ENCODE data around the gene METRN.

DNA sequence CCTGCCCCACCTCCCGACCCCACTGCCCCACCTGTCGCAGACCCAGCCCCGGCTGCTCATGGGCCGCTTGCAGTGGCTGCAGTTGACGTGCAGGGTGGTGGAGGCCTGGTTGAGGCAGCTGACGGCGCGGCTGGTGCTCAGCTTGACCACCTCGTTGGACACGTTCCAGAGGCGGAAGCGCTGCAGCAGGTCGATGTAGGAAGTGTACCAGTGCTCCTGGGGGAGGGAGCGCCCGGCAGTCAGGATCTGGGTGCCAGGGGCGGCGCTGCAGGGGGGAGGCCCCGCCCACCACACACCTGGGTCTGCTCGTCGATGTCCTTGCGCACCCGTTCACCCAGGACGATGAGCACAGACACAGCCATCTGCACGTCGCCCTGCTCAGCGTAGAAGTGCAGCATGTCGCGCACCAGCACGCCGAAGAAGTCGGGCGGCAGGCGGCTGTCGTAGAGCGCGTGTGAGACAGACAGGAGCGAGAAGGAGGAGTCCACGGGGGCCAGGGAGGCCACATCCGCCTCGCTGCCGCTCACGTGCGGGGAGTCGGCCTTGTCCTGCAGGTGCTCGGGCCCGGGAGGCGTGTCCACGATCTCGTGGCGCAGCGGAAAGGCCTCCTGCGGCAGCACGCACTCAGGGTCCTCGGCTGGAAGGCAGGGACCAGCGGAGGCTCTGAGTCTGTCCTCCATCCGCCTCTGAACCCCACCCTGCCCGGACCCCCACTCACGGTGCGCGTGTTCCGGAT is 29.8 kb upstream of the METRN start:
- TF ChIP-seq EZH2 (IDR thresholded peaks at IDR 0.05; ENCODE audit: insufficient read depth, poor library complexity, severe bottlenecking) (no peak), EZH2phosphoT487 (IDR thresholded peaks at IDR 0.05; ENCODE audit: insufficient read depth, low read depth) (no peak)
